Measurements from ENCODE around the gene SLC23A2. TPM values are rescaled to one million over a fixed set of nuclear protein-coding genes. Genes with fewer than 3 reads are reported as not detected.

The SLC23A2 gene
- polyA plus RNA-seq, 3 donors, result 3.3 to 28.4 (median 6.4) TPM

DNA sequence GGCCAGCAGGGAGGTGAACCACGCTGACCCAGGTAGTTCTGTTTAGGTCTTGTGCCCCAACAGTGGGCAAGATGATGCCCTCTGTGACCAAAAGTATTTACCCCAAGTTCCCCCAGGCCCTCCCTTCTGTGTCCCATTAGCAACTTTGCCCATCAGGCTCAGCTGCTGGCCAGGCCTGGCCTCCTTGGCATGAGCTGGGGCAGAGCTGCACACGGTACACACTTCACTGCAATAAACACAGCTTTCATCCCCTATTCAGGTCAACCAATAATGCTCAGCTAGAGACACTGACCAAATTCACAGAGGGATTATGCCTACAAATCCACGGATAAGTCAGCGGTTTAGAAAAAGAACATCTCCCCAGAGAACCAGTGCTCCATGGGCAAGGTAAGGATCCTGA is 103.7 kb downstream of the SLC23A2 start:
- Mint-ChIP-seq H3K9me3 (peaks cover 0 to 2% (median 0%) of the 10 kb centered on the region in 7 donors), H3K4me3 (no peak overlapping the region), H3K4me1 (peaks cover 21% of the 10 kb centered on the region), H3K36me3 (peaks cover 77 to 79% of the 10 kb centered on the region in 2 donors), H3K27ac (peak overlapping the region in 2 of 7 donors; percentile 55 to 73), H3K27me3 (ENCODE audit: low read depth in 3 of 3) (peaks cover 0 to 3% (median 1%) of the 10 kb centered on the region in 3 donors)
- Histone ChIP-seq H3K9ac (ENCODE audit: insufficient read depth, low read length, poor library complexity, severe bottlenecking) (no peak overlapping the region), H3K4me2 (replicated peaks; ENCODE audit: extremely low read depth, low read length, poor library complexity, severe bottlenecking) (no peak overlapping the region), H3K79me2 (ENCODE audit: insufficient read depth, low read length) (no peaks in the 10 kb centered on the region), H3K27ac (ENCODE audit: low read depth in 1 of 2, low read length in 2 of 2) (no peak overlapping the region), H3K4me3 (replicated peaks in 1 of 3; ENCODE audit: low read depth in 2 of 3, low read length in 3 of 3) (no peak overlapping the region), H3K4me1 (ENCODE audit: control insufficient read depth in 1 of 2, insufficient read depth in 2 of 2, low read length in 2 of 2) (peaks cover 3 to 9% of the 10 kb centered on the region in 2 donors), H3K9me3 (replicated peaks in 1 of 2; ENCODE audit: control insufficient read depth in 1 of 2, insufficient read depth in 1 of 2, low read length in 2 of 2) (no peaks in the 10 kb centered on the region), H3K27me3 (ENCODE audit: control insufficient read depth in 2 of 2, insufficient read depth in 2 of 2, low read length in 2 of 2) (no peaks in the 10 kb centered on the region), H4K20me1 (ENCODE audit: insufficient read depth, low read length) (peaks cover 50% of the 10 kb centered on the region), H3K36me3 (replicated peaks in 1 of 2; ENCODE audit: control insufficient read depth in 1 of 2, insufficient read depth in 2 of 2, low read length in 2 of 2) (peaks cover 63 to 88% of the 10 kb centered on the region in 2 donors), H2AFZ (ENCODE audit: insufficient read depth, low read depth, low read length, poor library complexity, severe bottlenecking) (no peak overlapping the region)
- TF ChIP-seq, protein P1, sequence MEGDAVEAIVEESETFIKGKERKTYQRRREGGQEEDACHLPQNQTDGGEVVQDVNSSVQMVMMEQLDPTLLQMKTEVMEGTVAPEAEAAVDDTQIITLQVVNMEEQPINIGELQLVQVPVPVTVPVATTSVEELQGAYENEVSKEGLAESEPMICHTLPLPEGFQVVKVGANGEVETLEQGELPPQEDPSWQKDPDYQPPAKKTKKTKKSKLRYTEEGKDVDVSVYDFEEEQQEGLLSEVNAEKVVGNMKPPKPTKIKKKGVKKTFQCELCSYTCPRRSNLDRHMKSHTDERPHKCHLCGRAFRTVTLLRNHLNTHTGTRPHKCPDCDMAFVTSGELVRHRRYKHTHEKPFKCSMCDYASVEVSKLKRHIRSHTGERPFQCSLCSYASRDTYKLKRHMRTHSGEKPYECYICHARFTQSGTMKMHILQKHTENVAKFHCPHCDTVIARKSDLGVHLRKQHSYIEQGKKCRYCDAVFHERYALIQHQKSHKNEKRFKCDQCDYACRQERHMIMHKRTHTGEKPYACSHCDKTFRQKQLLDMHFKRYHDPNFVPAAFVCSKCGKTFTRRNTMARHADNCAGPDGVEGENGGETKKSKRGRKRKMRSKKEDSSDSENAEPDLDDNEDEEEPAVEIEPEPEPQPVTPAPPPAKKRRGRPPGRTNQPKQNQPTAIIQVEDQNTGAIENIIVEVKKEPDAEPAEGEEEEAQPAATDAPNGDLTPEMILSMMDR (IDR thresholded peaks at IDR 0.05), result no peak
- intact Hi-C loops (cut with micrococcal nuclease), result no loop called here
- 91% methylated on average over 4 of the region's 4 CpGs for WGBS (ENCODE audit: insufficient coverage)
- no peak for DNase-seq

DNA sequence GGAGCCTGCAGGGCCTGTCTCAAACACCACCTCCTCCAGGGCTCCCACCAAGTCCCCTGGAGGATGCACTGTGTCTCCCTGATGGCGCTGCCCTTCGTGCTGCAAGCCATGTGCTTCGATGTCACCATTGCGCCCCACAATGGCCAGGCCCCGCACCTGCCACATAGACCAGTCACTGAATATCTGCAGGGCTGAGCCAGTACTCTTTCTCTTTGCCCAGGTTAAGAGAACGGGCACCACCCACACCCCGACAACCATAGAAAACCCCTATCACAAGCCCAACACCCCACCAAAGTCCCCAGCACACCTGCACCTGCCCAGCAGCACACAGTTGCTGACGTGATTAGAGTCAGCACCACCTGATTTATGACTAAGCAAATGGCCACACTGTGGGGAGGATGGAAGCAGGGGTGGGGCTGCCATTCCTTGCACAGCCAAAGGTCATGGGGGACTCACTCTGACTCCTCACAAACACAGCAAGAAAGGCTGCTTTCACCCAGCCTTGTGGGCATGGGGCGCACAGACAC is 104.3 kb downstream of the SLC23A2 start:
- peaks cover 61 to 88% of the 10 kb centered on the region in 2 donors for H3K36me3 ChIP-seq (replicated peaks in 1 of 2; ENCODE audit: control insufficient read depth in 1 of 2, insufficient read depth in 2 of 2, low read length in 2 of 2)
- H3K27me3 Mint-ChIP-seq (ENCODE audit: low read depth in 3 of 3), result peaks cover 0 to 3% (median 1%) of the 10 kb centered on the region in 3 donors
- peaks cover 50% of the 10 kb centered on the region for H4K20me1 ChIP-seq (ENCODE audit: insufficient read depth, low read length)
- H3K36me3 Mint-ChIP-seq, result peaks cover 77% of the 10 kb centered on the region in 2 donors
- no peaks in the 10 kb centered on the region for H3K9me3 ChIP-seq (replicated peaks in 1 of 2; ENCODE audit: control insufficient read depth in 1 of 2, insufficient read depth in 1 of 2, low read length in 2 of 2)
- H3K4me1 ChIP-seq (ENCODE audit: control insufficient read depth in 1 of 2, insufficient read depth in 2 of 2, low read length in 2 of 2), result peaks cover 3 to 9% of the 10 kb centered on the region in 2 donors
- H3K27ac ChIP-seq (ENCODE audit: low read depth in 1 of 2, low read length in 2 of 2), result no peak overlapping the region
- peaks cover 21% of the 10 kb centered on the region for H3K4me1 Mint-ChIP-seq
- H3K27ac Mint-ChIP-seq, result peak overlapping the region in 1 of 7 donors; percentile 26
- peaks cover 0 to 2% (median 0%) of the 10 kb centered on the region in 7 donors for H3K9me3 Mint-ChIP-seq
- H3K4me2 ChIP-seq (replicated peaks; ENCODE audit: extremely low read depth, low read length, poor library complexity, severe bottlenecking), result no peak overlapping the region
- H3K79me2 ChIP-seq (ENCODE audit: insufficient read depth, low read length), result no peaks in the 10 kb centered on the region
- no peaks in the 10 kb centered on the region for H3K27me3 ChIP-seq (ENCODE audit: control insufficient read depth in 2 of 2, insufficient read depth in 2 of 2, low read length in 2 of 2)
- no peak for DNase-seq
- no peak overlapping the region for H3K9ac ChIP-seq (ENCODE audit: insufficient read depth, low read length, poor library complexity, severe bottlenecking)
- TF ChIP-seq, protein P1 (IDR thresholded peaks at IDR 0.05), result no peak
- H3K4me3 ChIP-seq (replicated peaks in 1 of 3; ENCODE audit: low read depth in 2 of 3, low read length in 3 of 3), result no peak overlapping the region
- 91% methylated on average over 8 of the region's 9 CpGs for WGBS (ENCODE audit: insufficient coverage)
- intact Hi-C loops (cut with micrococcal nuclease), result no loop called here
- no peak overlapping the region for H2AFZ ChIP-seq (ENCODE audit: insufficient read depth, low read depth, low read length, poor library complexity, severe bottlenecking)
- H3K4me3 Mint-ChIP-seq, result no peak overlapping the region
